NOMO-1 treated with DMSO at 0.1 percent for 48 hours (cell line): Measurements from ENCODE around the gene ENTPD1.
"Not testable (repeated sequence)": the region's sequence is repeated elsewhere in the genome, so short reads cannot be mapped to it uniquely, and the experiment has no call there.

ENCODE experiments used
- DNase-seq: peaks from one replicate; lab custom pipeline; 2025; ENCODE audit not compliant: unreplicated experiment; lab: John Stamatoyannopoulos, UW

The ENTPD1 gene

DNA sequence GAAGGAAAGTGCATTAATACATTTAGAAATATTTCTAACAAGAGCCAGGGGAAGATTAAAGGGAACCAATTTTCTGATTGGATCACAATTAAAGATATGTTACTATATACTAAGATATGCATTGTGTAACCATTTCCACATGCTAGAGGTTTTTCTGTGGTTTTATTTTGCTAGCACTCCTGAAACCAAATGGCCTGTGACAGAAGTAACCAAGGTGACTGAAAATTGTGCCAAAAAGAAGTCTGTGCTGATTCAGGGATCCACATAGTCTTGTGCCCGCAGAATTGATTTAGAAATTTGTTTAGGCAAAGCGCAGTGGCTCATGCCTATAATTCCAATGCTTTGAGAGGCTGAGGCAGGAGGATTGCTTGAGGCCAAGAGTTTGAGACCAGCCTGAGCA is 153.6 kb downstream of the ENTPD1 start:
- peak; percentile 10 for DNase-seq

DNA sequence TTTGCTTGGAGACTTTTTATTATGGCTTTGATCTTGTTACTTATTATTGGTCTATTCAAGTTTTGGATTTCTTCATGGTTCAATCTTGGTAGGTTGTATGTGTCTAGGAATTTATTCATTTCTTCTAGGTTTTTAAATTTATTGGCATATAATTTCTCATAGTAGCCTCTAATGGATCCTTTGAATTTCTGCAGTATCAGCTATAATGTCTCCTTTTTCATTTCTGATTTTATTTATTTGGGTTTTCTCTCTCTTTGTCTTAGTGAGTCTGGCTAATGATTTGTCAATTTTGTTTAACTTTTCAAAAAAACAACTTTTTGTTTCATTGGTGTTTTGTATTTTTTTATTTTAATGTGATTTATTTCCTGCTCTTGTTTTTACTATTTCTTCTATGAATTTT is 160.1 kb downstream of the ENTPD1 start:
- not testable (repeated sequence) for DNase-seq
